Natural killer cell (primary cell): ENCODE data around the gene PIP4K2B. TPM values are rescaled to one million over a fixed set of nuclear protein-coding genes. Genes with fewer than 3 reads are reported as not detected.

Experiments used
- ATAC-seq, 3 donors: fragments of 150-1000 bp in 2 of 3; fragments of 200-7000 bp in 1 of 3; cut with Tn5 transposase; 1 replicate in 1 of 3; 2 replicates in 2 of 3; pipeline ENCODE4 v1.10.0; 2021; ENCODE audit warnings: mild to moderate bottlenecking in 2 of 3, moderate library complexity in 2 of 3
- DNase-seq, 2 donors: peaks; one replicate each; pipeline versions ENCODE4 v3.0.0 to v3.0.0-alpha.2; 2013 to 2021; ENCODE audit warnings: mixed read lengths in 1 of 2
- H3K27ac ChIP-seq: one replicate; pipeline ENCODE4 v1.5.1; 2013; ENCODE audit warnings: mild to moderate bottlenecking, low read length
- H3K27me3 ChIP-seq: one replicate; pipeline ENCODE4 v1.6.1; 2013; ENCODE audit warnings: low read length; ENCODE audit not compliant: control insufficient read depth, insufficient read depth
- H3K36me3 ChIP-seq: one replicate; pipeline ENCODE4 v1.6.1; 2013; ENCODE audit warnings: low read length; ENCODE audit not compliant: control insufficient read depth, insufficient read depth
- H3K4me1 ChIP-seq: one replicate; pipeline ENCODE4 v1.6.1; 2013; ENCODE audit warnings: low read length; ENCODE audit not compliant: control insufficient read depth, insufficient read depth
- H3K4me3 ChIP-seq: one replicate; pipeline ENCODE4 v1.5.1; 2013; ENCODE audit warnings: low read length
- H3K9me3 ChIP-seq: one replicate; pipeline ENCODE4 v1.6.1; 2013; ENCODE audit warnings: low read length; ENCODE audit not compliant: control insufficient read depth, insufficient read depth
- H3K27ac Mint-ChIP-seq, 2 donors: one replicate each; pipeline ENCODE4 v1.8.0; 2022; ENCODE audit warnings: mild to moderate bottlenecking in 2 of 2, mixed read lengths in 2 of 2, moderate library complexity in 1 of 2
- H3K27me3 Mint-ChIP-seq, 2 donors: one replicate each; pipeline ENCODE4 v1.8.0; 2022; ENCODE audit warnings: low read depth in 2 of 2, mixed read lengths in 2 of 2
- H3K36me3 Mint-ChIP-seq: one replicate; pipeline ENCODE4 v1.8.0; 2022; ENCODE audit warnings: mixed read lengths
- H3K4me1 Mint-ChIP-seq, 2 donors: one replicate each; pipeline ENCODE4 v1.8.0; 2022; ENCODE audit warnings: mixed read lengths in 2 of 2
- H3K4me3 Mint-ChIP-seq: one replicate; pipeline ENCODE4 v1.8.0; 2022; ENCODE audit warnings: mild to moderate bottlenecking, moderate library complexity, mixed read lengths
- H3K9me3 Mint-ChIP-seq, 2 donors: one replicate each; pipeline ENCODE4 v1.8.0; 2022; ENCODE audit warnings: mixed read lengths in 2 of 2
- WGBS: methylation state at CpG from one replicate; pipeline ENCODE4 v1.1.7; 2013; ENCODE audit warnings: missing lambda C conversion rate; ENCODE audit not compliant: insufficient coverage; 5-methylcytosine and 5-hydroxymethylcytosine counted together
- intact Hi-C: fragments of 100-400 bp; cut with micrococcal nuclease; formaldehyde crosslinking; loops from one replicate; pipeline ENCODE4 v1.14.2; 2022
- total RNA-seq, 4 donors: library from RNA; stranded (reverse); fragments of 120-200 nt in 1 of 4; gene quantifications; one replicate each; pipeline versions ENCODE4 v1.2.3 to v1.2.4, GENCODE V29; 2013 to 2022
- TF ChIP-seq, protein P1 (sequence below): fragments of 200-600 bp; IDR thresholded peaks from one replicate; pipeline ENCODE4 v1.8.0; 2022; ENCODE audit warnings: antibody characterized with exemption

PIP4K2B gene
- total RNA-seq, 3 donors from 2014 or later (not counting 1 experiment from before 2014, with no cell fraction given): 26.8 to 36.8 (median 36.3) TPM

- WGBS: 98% methylated on average over 7 of the region's 7 CpGs
- no peaks in the 10 kb centered on the region for H3K4me1 ChIP-seq
- DNase-seq (no peak), ATAC-seq (no peak)
- H3K36me3 ChIP-seq: peaks cover 60% of the 10 kb centered on the region
- no peak overlapping the region for H3K27ac Mint-ChIP-seq
- no peaks in the 10 kb centered on the region for H3K9me3 Mint-ChIP-seq
- H3K9me3 ChIP-seq: no peaks in the 10 kb centered on the region
- no peak overlapping the region for H3K4me3 ChIP-seq
- H3K4me1 Mint-ChIP-seq: no peaks in the 10 kb centered on the region
- H3K27ac ChIP-seq: no peak overlapping the region
- TF ChIP-seq, protein P1, sequence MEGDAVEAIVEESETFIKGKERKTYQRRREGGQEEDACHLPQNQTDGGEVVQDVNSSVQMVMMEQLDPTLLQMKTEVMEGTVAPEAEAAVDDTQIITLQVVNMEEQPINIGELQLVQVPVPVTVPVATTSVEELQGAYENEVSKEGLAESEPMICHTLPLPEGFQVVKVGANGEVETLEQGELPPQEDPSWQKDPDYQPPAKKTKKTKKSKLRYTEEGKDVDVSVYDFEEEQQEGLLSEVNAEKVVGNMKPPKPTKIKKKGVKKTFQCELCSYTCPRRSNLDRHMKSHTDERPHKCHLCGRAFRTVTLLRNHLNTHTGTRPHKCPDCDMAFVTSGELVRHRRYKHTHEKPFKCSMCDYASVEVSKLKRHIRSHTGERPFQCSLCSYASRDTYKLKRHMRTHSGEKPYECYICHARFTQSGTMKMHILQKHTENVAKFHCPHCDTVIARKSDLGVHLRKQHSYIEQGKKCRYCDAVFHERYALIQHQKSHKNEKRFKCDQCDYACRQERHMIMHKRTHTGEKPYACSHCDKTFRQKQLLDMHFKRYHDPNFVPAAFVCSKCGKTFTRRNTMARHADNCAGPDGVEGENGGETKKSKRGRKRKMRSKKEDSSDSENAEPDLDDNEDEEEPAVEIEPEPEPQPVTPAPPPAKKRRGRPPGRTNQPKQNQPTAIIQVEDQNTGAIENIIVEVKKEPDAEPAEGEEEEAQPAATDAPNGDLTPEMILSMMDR: no peak
- H3K4me3 Mint-ChIP-seq: no peak overlapping the region
- no peaks in the 10 kb centered on the region for H3K27me3 Mint-ChIP-seq
- intact Hi-C loops: no loop called here
- peaks cover 8% of the 10 kb centered on the region for H3K36me3 Mint-ChIP-seq
- H3K27me3 ChIP-seq: no peaks in the 10 kb centered on the region
Observed at GRCh38 chr17:38809828-38810227, 10.5 kb upstream of the PIP4K2B start.

DNA sequence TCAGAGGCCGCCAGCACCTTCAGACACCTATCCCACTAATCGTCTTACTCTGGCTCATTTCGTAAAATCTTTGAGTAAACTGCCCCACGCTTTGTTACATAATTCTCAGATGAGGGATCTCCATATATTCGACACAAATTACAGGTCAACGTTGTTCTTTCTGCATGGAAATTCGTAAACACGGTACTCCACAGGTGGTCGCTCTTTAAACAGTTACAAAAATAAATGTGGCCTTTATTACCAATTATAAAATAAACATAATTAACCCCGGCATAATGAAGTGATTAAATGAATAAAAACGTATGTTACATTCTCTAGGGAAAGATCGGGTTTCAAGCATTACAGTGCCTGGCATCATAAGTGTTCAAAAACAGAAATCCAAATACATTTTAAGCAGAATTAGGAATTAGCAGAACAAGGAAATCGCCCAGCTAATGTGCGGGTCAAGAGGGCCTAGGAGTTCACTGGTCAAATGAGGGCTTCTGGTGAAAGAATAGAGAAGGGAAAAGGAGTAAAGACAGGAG, 943 bp upstream of the PIP4K2B start:
- H3K27ac Mint-ChIP-seq: peak overlapping the region; percentile 88 to 92
- Histone ChIP-seq H3K9me3 (no peaks in the 10 kb centered on the region), H3K36me3 (peaks cover 27% of the 10 kb centered on the region), H3K4me1 (peaks cover 23% of the 10 kb centered on the region), H3K4me3 (peak overlapping the region; percentile 91), H3K27ac (peak overlapping the region; percentile 65), H3K27me3 (no peaks in the 10 kb centered on the region)
- peak overlapping the region; percentile 89 for H3K4me3 Mint-ChIP-seq
- DNase-seq (no peak), ATAC-seq (no peak)
- TF ChIP-seq, protein P1: no peak
- peaks cover 28 to 36% of the 10 kb centered on the region in 2 donors for H3K4me1 Mint-ChIP-seq
- H3K27me3 Mint-ChIP-seq: no peaks in the 10 kb centered on the region
- H3K36me3 Mint-ChIP-seq: peaks cover 5% of the 10 kb centered on the region
- intact Hi-C loops: no loop called here
- H3K9me3 Mint-ChIP-seq: no peaks in the 10 kb centered on the region
- 25% methylated on average over 9 of the region's 14 CpGs for WGBS

GRCh38 chr17:38798614-38799500, 499 bp downstream of the PIP4K2B start:
- Histone ChIP-seq H3K4me1 (peaks cover 23% of the 10 kb centered on the region), H3K27ac (peak overlapping the region; percentile 68), H3K4me3 (peak overlapping the region; percentile 59), H3K9me3 (no peaks in the 10 kb centered on the region), H3K36me3 (peaks cover 19% of the 10 kb centered on the region), H3K27me3 (no peaks in the 10 kb centered on the region)
- TF ChIP-seq, protein P1: no peak
- H3K4me3 Mint-ChIP-seq: peak overlapping the region; percentile 91
- DNase-seq (peak; percentile 49 to 77), ATAC-seq (peak; percentile 29 to 56 (median 40))
- H3K27ac Mint-ChIP-seq: peak overlapping the region; percentile 84 to 88
- no peaks in the 10 kb centered on the region for H3K27me3 Mint-ChIP-seq
- 0% methylated on average over 52 of the region's 53 CpGs for WGBS
- peaks cover 35 to 42% of the 10 kb centered on the region in 2 donors for H3K4me1 Mint-ChIP-seq
- H3K36me3 Mint-ChIP-seq: peaks cover 5% of the 10 kb centered on the region
- intact Hi-C loops: no loop called here
- H3K9me3 Mint-ChIP-seq: no peaks in the 10 kb centered on the region
